NT2/D1 (cell line): Measurements from ENCODE around the gene LAD1.

Experiments
- DNase-seq: peaks from one replicate; pipeline ENCODE4 v3.0.0-alpha.2; 2011; ENCODE audit warnings: low read depth, low spot score
- H3K27me3 ChIP-seq: 2 replicates; pipeline ENCODE4 v1.6.0; 2011; ENCODE audit warnings: mild to moderate bottlenecking; ENCODE audit not compliant: insufficient read length, insufficient read depth
- H3K36me3 ChIP-seq: 2 replicates; pipeline ENCODE4 v1.6.1; 2011; ENCODE audit warnings: mild to moderate bottlenecking, low read length, mixed read lengths; ENCODE audit not compliant: insufficient read depth, insufficient read length
- H3K4me1 ChIP-seq: 2 replicates; pipeline ENCODE4 v1.5.1; 2011; ENCODE audit not compliant: insufficient read depth, insufficient read length
- H3K4me3 ChIP-seq: 2 replicates; pipeline ENCODE4 v1.5.1; 2011; ENCODE audit warnings: low read depth; ENCODE audit not compliant: insufficient read length
- H3K9ac ChIP-seq: 2 replicates; pipeline ENCODE4 v1.6.0; 2011; ENCODE audit warnings: low read depth; ENCODE audit not compliant: insufficient read length
- H3K9me3 ChIP-seq: 2 replicates; pipeline ENCODE4 v1.5.1; 2011; ENCODE audit warnings: mild to moderate bottlenecking, low read length; ENCODE audit not compliant: insufficient read depth
- YY1 ChIP-seq: IDR thresholded peaks from 2 replicates; pipeline ENCODE4 v1.6.1; 2011; ENCODE audit not compliant: insufficient read length, insufficient read depth
- ZNF274 ChIP-seq: IDR thresholded peaks from 2 replicates; pipeline ENCODE4 v1.6.1; 2011; ENCODE audit warnings: mild to moderate bottlenecking, low read depth, low read length

Gene LAD1

GRCh38 chr1:201331166-201331565, 68.0 kb downstream of the LAD1 start:
- no peak for TF ChIP-seq YY1
- no peak for TF ChIP-seq ZNF274
- Histone ChIP-seq H3K36me3 (no peaks in the 10 kb centered on the region), H3K27me3 (peaks cover 5% of the 10 kb centered on the region), H3K9ac (no peak overlapping the region), H3K4me1 (no peaks in the 10 kb centered on the region), H3K9me3 (no peaks in the 10 kb centered on the region), H3K4me3 (no peak overlapping the region)
- no peak for DNase-seq
